K562 (cell line): Measurements from ENCODE around the gene SNUPN. TPM values are rescaled to one million over a fixed set of nuclear protein-coding genes. Genes with fewer than 3 reads are reported as not detected.

Experiments
- ARHGAP35 ChIP-seq: fragments of 450-650 bp; IDR thresholded peaks from 2 replicates; pipeline ENCODE4 v1.6.1; 2018; ENCODE audit not compliant: partially characterized antibody
- ARID1B ChIP-seq: fragments of 450-650 bp; IDR thresholded peaks from 2 replicates; pipeline ENCODE4 v1.6.1; 2016; ENCODE audit warnings: antibody characterized with exemption, mild to moderate bottlenecking, inconsistent platforms
- ARID3A ChIP-seq: IDR thresholded peaks from 2 replicates; pipeline ENCODE4 v1.6.1; 2012; ENCODE audit warnings: low read depth, low read length, improper control_type of control experiment, borderline replicate concordance
- GTF2F1 ChIP-seq: IDR thresholded peaks from 2 replicates; pipeline ENCODE4 v1.6.1; 2011; ENCODE audit warnings: low read depth, low read length, improper control_type of control experiment
- HCFC1 ChIP-seq: IDR thresholded peaks from 2 replicates; pipeline ENCODE4 v1.6.1; 2012; ENCODE audit warnings: low read depth, low read length, improper control_type of control experiment
- ILK ChIP-seq: fragments of 450-650 bp; IDR thresholded peaks from 2 replicates; pipeline ENCODE4 v1.6.1; 2016; ENCODE audit warnings: missing genetic modification characterization, low read depth, mild to moderate bottlenecking, missing compliant biosample characterization, moderate library complexity, borderline replicate concordance
- KDM5B ChIP-seq: fragments of 200-600 bp; sonication (generic); IDR thresholded peaks from 2 replicates; pipeline ENCODE4 v1.6.1; 2012; ENCODE audit warnings: low read depth, mild to moderate bottlenecking, moderate library complexity, low read length, control low read depth, inconsistent platforms; ENCODE audit not compliant: insufficient replicate concordance
- KLF16 ChIP-seq: IDR thresholded peaks from 2 replicates; pipeline ENCODE4 v1.6.1; 2016; ENCODE audit warnings: antibody characterized with exemption
- MAZ ChIP-seq, 2 experiments: fragments of 450-650 bp in 1 of 2; sonication (generic) in 1 of 2; formaldehyde crosslinking; IDR thresholded peaks in 1 of 2; conservative IDR thresholded peaks in 1 of 2; 2 replicates each; pipeline versions ENCODE4 v1.4.0 to v1.5.0; 2020; ENCODE audit warnings: mild to moderate bottlenecking in 1 of 2, missing genetic modification reagents in 1 of 2
- NKRF ChIP-seq: fragments of 450-650 bp; IDR thresholded peaks from 2 replicates; pipeline ENCODE4 v1.6.1; 2016; ENCODE audit warnings: borderline replicate concordance
- PHB2 ChIP-seq: fragments of 450-650 bp; IDR thresholded peaks from 2 replicates; pipeline ENCODE4 v1.6.1; 2017; ENCODE audit warnings: low read depth
- PPARD ChIP-seq: fragments of 250-450 bp; sonication (Bioruptor Pico); IDR thresholded peaks from 2 replicates; pipeline ENCODE4 v1.8.0; 2022; ENCODE audit warnings: inconsistent platforms, mild to moderate bottlenecking, moderate library complexity
- RBM39 ChIP-seq: fragments of 200-400 bp; formaldehyde crosslinking; optimal IDR thresholded peaks from 2 replicates; pipeline ENCODE3; 2018; ENCODE audit warnings: low read depth, low read length
- SAFB ChIP-seq: fragments of 200-400 bp; formaldehyde crosslinking; IDR thresholded peaks from 2 replicates; pipeline ENCODE4 v1.6.1; 2017; ENCODE audit warnings: low read depth, low read length, borderline replicate concordance
- SLC30A9 ChIP-seq: fragments of 250-450 bp; sonication (Bioruptor Pico); IDR thresholded peaks from 2 replicates; pipeline ENCODE4 v1.8.0; 2022; ENCODE audit warnings: mild to moderate bottlenecking, moderate library complexity
- TSC22D4 ChIP-seq: fragments of 450-650 bp; IDR thresholded peaks from 2 replicates; pipeline ENCODE4 v1.6.1; 2016; ENCODE audit warnings: missing genetic modification characterization, missing biosample characterization, control low read depth
- ZNF695 ChIP-seq: fragments of 450-650 bp; formaldehyde crosslinking; IDR thresholded peaks from 2 replicates; pipeline ENCODE4 v1.4.0; 2020; ENCODE audit warnings: mild to moderate bottlenecking, moderate library complexity
- polyA plus RNA-seq, 8 experiments: library from polyadenylated mRNA; depleted of rRNA in 4 of 8; stranded (reverse) in 5 of 8; unstranded in 3 of 8; fragments of >200 nt; fragmentation: Nextera tagmentation in 2 of 8; fragmentation: Illumina TruSeq in 1 of 8; extraction: Ambion mirVana in 2 of 8; extraction: Trizol in 1 of 8; gene quantifications; 2 replicates each; pipeline versions ENCODE4 v1.2.1 to v1.2.3, GENCODE V29; 2011 to 2014; ENCODE audit warnings: inconsistent platforms in 1 of 8, missing spikeins in 1 of 8
- total RNA-seq, 7 experiments: library from RNA; depleted of rRNA in 6 of 7; stranded (reverse); fragments of >200 nt in 6 of 7; fragmentation: Illumina TruSeq in 2 of 7; extraction: Trizol in 2 of 7; gene quantifications; 2 replicates each; pipeline versions ENCODE4 v1.2.1 to v1.2.3, GENCODE V29; 2011 to 2021; ENCODE audit warnings: low replicate concordance in 1 of 7
- TF ChIP-seq, protein P1 (sequence below): fragments of 250-450 bp; sonication (Bioruptor Pico); IDR thresholded peaks from 2 replicates; pipeline ENCODE4 v1.8.0; 2021; ENCODE audit warnings: moderate library complexity, mild to moderate bottlenecking, inconsistent platforms
- TF ChIP-seq, protein P2 (sequence below): fragments of 450-650 bp; IDR thresholded peaks from 2 replicates; pipeline ENCODE4 v1.6.1; 2017; ENCODE audit warnings: antibody characterized with exemption

The SNUPN gene
- total and polyA plus RNA-seq, 9 of the 15 experiments (the other 6 are each of a cell fraction or from before 2014, with no cell fraction given) = 32.2 to 78.3 (median 40.0) TPM

GRCh38 chr15:75625542-75626347, at the start of gene SNUPN (continued):
- TF ChIP-seq ARHGAP35 (no peak), KLF16 (no peak), RBM39 (no peak), ZNF695 (CRISPR knock-in tag) (no peak), KDM5B (peak; percentile 73), SAFB (no peak), PPARD (CRISPR knock-in tag) (no peak), GTF2F1 (0 out of 2 replicates have a peak, but pooled peaks have one; percentile 37), TSC22D4 (tag) (0 out of 2 replicates have a peak, but pooled peaks have one; percentile 61), HCFC1 (peak; percentile 66), ARID3A (no peak), ILK (tag) (no peak), NKRF (no peak), PHB2 (no peak), ARID1B (peak; percentile 28; the same call in 1 of the 2 replicates), MAZ (CRISPR knock-in tag; conservative IDR thresholded peaks at IDR 0.05 in 1 of 2, IDR thresholded peaks at IDR 0.05 in 1 of 2) (peak; percentile 90 to 95), SLC30A9 (no peak)
- TF ChIP-seq, protein P1, sequence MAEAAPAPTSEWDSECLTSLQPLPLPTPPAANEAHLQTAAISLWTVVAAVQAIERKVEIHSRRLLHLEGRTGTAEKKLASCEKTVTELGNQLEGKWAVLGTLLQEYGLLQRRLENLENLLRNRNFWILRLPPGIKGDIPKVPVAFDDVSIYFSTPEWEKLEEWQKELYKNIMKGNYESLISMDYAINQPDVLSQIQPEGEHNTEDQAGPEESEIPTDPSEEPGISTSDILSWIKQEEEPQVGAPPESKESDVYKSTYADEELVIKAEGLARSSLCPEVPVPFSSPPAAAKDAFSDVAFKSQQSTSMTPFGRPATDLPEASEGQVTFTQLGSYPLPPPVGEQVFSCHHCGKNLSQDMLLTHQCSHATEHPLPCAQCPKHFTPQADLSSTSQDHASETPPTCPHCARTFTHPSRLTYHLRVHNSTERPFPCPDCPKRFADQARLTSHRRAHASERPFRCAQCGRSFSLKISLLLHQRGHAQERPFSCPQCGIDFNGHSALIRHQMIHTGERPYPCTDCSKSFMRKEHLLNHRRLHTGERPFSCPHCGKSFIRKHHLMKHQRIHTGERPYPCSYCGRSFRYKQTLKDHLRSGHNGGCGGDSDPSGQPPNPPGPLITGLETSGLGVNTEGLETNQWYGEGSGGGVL = no peak
- TF ChIP-seq, protein P2, sequence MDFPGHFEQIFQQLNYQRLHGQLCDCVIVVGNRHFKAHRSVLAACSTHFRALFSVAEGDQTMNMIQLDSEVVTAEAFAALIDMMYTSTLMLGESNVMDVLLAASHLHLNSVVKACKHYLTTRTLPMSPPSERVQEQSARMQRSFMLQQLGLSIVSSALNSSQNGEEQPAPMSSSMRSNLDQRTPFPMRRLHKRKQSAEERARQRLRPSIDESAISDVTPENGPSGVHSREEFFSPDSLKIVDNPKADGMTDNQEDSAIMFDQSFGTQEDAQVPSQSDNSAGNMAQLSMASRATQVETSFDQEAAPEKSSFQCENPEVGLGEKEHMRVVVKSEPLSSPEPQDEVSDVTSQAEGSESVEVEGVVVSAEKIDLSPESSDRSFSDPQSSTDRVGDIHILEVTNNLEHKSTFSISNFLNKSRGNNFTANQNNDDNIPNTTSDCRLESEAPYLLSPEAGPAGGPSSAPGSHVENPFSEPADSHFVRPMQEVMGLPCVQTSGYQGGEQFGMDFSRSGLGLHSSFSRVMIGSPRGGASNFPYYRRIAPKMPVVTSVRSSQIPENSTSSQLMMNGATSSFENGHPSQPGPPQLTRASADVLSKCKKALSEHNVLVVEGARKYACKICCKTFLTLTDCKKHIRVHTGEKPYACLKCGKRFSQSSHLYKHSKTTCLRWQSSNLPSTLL = no peak
